Left colon (tissue), 2 donors: ENCODE results near the gene COL18A1. TPM values are rescaled to one million over a fixed set of nuclear protein-coding genes. Genes with fewer than 3 reads are reported as not detected.
"Not testable (repeated sequence)": the region's sequence is repeated elsewhere in the genome, so short reads cannot be mapped to it uniquely, and the experiment has no call there.

ENCODE experiments used
- ATAC-seq: fragments of 200-7000 bp; cut with Tn5 transposase; one replicate; pipeline ENCODE4 v1.9.1; 2020; ENCODE audit warnings: mild to moderate bottlenecking, moderate library complexity
- DNase-seq, 2 donors: peaks; one replicate each; pipeline ENCODE4 v3.0.0-alpha.2; 2020
- intact Hi-C, 2 donors: fragments of 100-400 bp; cut with DNase I in 1 of 2; cut with micrococcal nuclease in 1 of 2; formaldehyde crosslinking; loops; one replicate each; pipeline versions ENCODE4 v1.11.2 to v1.14.0; 2022; cut with DNase I, micrococcal nuclease
- long read RNA-seq: library from polyadenylated mRNA; unstranded; transcript quantifications from one replicate; pipeline ENCODE4 v2.0.0, GENCODE V29; 2021
- total RNA-seq, 2 donors: library from RNA; stranded (reverse); fragmentation: NEBNext Ultra II Directional; extraction: Animal tissue kit (Norgen Biotek cat#: 25700); gene quantifications; one replicate each; pipeline ENCODE4 v1.2.1, GENCODE V29; 2021
- donor health status: DM: no; HTN: no; CAD: no.
- donor health status: DM: yes; HTN: yes; CAD: no.

The COL18A1 gene
- total RNA-seq: 10 to 100 TPM; 10.6 to 17.0 TPM
- long read RNA-seq, partial matches to known transcripts: 12 of 13 reads
- long read RNA-seq, other reads (novel, unspliced or antisense): 1 of 13 reads

GRCh38 chr21:45404730-45405270, at the start of gene COL18A1:
COL18A1 (plus strand) TSS chr21:45405165; CDS start chr21:45405231, 66 bp downstream.
- peak; percentile 44 for ATAC-seq
- DNase-seq: peak in 1 of 2 donors; percentile 38
- intact Hi-C loops: no loop called here

GRCh38 chr21:45355573-45355972, 49.4 kb upstream of the COL18A1 start:
- no peak for ATAC-seq
- no peak for DNase-seq
- intact Hi-C loops: no loop called here

GRCh38 chr21:45356251-45356650, 48.7 kb upstream of the COL18A1 start:
- DNase-seq (no peak), ATAC-seq (no peak)
- intact Hi-C loops: no loop called here

- ATAC-seq: no peak
- intact Hi-C loops: no loop called here
- DNase-seq: no peak
These were observed 48.1 kb upstream of the COL18A1 start for GRCh38 chr21:45356653-45357435.

- DNase-seq: no peak
- ATAC-seq: no peak
- intact Hi-C loops: no loop called here
These were observed 47.3 kb upstream of the COL18A1 start for GRCh38 chr21:45357436-45358260.

- intact Hi-C loops: no loop called here
- DNase-seq (no peak), ATAC-seq (no peak)
These were observed 46.7 kb upstream of the COL18A1 start for GRCh38 chr21:45358261-45358670.

- intact Hi-C loops: no loop called here
- DNase-seq (no peak), ATAC-seq (no peak)
These were observed 46.2 kb upstream of the COL18A1 start for GRCh38 chr21:45358711-45359310.

- DNase-seq (no peak), ATAC-seq (no peak)
- intact Hi-C loops: no loop called here
These were observed 45.3 kb upstream of the COL18A1 start for GRCh38 chr21:45359451-45360217.

GRCh38 chr21:45361033-45361997, 43.6 kb upstream of the COL18A1 start:
- no peak for ATAC-seq
- intact Hi-C loops: no loop called here
- no peak for DNase-seq

GRCh38 chr21:45362077-45362747, 42.8 kb upstream of the COL18A1 start:
- intact Hi-C loops: no loop called here
- ATAC-seq (no peak), DNase-seq (no peak)

- intact Hi-C loops: no loop called here
- ATAC-seq (no peak), DNase-seq (no peak)
These were observed 42.2 kb upstream of the COL18A1 start for GRCh38 chr21:45362748-45363145.

GRCh38 chr21:45363272-45363671, 41.7 kb upstream of the COL18A1 start:
- ATAC-seq, DNase-seq, intact Hi-C loops: not testable (repeated sequence)

- intact Hi-C loops: no loop called here
- ATAC-seq: peak; percentile 41
- peak; percentile 36 to 64 for DNase-seq
These were observed 41.0 kb upstream of the COL18A1 start for GRCh38 chr21:45363921-45364467.

GRCh38 chr21:45364468-45365185, 40.3 kb upstream of the COL18A1 start:
- ATAC-seq: no peak
- peak in 1 of 2 donors; percentile 38 for DNase-seq
- intact Hi-C loops: no loop called here

- ATAC-seq (no peak), DNase-seq (no peak)
- intact Hi-C loops: no loop called here
These were observed 39.8 kb upstream of the COL18A1 start for GRCh38 chr21:45365186-45365607.
